Fibroblast of skin of scalp (primary cell): ENCODE results near the gene TMEM163.

Source experiments
- DNase-seq: peaks from one replicate; pipeline ENCODE4 v3.0.0-alpha.2; 2013

TMEM163 gene

GRCh38 chr2:134426721-134427120 lies 292.1 kb downstream of the TMEM163 start:
- no peak for DNase-seq

- DNase-seq: no peak
Measured at GRCh38 chr2:134425724-134426496, 292.9 kb downstream of the TMEM163 start.

DNA sequence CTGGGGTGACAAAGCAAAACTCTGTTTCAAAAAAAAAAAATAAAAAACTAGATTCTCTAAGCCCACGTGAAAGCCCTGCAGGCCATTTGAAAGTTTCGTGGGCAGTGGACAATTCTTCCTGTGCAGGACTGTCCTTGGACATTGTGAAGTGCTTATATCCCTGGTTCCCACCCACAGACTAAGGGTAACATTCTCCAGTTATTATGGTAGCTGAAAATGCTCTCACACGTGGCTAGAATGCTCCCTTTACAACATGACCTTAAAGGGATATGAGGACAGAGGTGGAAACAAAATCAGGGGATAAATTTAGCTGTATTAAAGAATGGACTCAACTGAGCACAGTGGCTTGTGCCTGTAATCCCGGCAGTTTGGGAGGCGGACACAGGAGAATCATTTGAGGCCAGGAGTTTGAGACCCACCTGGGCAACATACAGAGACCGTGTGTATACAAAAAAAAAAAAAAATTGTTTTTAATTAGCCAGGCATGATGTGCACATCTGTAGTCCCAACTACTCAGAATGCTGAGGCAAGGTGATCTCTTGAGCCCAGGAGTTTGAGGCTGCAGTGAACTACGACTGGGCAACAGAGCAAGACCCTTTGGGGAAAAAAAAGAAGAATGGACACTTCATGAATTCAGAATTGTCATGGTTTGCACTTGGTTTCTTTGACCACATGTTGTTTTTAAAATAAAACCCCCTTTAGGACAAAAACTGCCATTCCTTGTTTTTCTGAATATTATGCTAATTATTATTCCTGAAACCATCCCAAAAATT lies 297.1 kb downstream of the TMEM163 start:
- peak; percentile 12 for DNase-seq

GRCh38 chr2:134420920-134421319 lies 297.9 kb downstream of the TMEM163 start:
- DNase-seq: no peak

- no peak for DNase-seq
Measured at GRCh38 chr2:134420259-134420658, 298.5 kb downstream of the TMEM163 start.

DNA sequence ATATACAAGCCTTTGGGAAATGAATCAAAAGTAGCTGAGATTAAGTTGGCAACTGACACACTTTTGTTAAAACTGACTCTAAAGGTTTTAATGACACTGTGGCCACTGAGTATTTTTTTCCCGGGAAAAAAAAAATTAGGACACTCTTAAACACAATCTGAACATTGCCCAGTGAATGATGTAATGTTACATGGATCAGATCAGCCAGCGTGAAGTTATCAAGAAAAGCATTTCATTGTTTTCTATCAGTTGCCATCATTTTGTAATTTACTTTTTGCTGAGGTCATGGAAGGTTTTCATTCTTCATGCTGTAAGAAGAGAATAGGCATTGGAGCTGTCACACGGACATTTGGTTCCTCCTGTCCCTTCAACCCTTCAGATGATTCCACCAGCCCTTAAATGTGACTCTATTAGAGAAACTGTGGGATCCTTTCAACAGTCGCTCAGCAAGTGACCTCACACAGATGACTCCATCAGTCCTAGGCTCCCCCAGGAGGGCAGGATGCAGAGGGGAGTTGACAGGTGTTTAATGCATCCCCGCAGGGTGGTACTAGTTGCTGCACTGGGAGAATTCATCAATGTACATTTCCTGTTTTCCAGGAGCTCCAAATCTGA lies 300.7 kb downstream of the TMEM163 start:
- no peak for DNase-seq

DNA sequence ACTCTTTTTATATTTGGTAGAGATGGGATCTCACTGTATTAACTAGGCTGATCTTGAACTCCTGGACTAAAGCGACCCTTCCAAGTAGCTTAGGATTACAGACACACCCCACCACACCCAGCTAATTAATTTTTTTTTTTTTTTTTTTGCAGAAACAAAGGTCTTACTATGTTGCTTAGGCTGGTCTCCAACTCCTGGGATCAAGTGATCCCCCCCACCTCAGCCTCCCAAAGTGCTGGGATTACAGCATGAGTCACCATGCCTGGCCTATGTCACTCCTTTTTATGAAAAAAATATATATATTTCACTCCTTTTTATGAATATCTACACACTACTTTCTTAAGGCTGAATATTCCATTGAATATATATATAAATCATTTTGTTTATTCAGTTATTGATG lies 302.2 kb downstream of the TMEM163 start:
- no peak for DNase-seq

- DNase-seq: no peak
Measured at GRCh38 chr2:134416018-134416417, 302.8 kb downstream of the TMEM163 start.

- no peak for DNase-seq
Measured at GRCh38 chr2:134413912-134414311, 304.9 kb downstream of the TMEM163 start.

GRCh38 chr2:134413430-134413829 lies 305.4 kb downstream of the TMEM163 start:
- DNase-seq: no peak

DNA sequence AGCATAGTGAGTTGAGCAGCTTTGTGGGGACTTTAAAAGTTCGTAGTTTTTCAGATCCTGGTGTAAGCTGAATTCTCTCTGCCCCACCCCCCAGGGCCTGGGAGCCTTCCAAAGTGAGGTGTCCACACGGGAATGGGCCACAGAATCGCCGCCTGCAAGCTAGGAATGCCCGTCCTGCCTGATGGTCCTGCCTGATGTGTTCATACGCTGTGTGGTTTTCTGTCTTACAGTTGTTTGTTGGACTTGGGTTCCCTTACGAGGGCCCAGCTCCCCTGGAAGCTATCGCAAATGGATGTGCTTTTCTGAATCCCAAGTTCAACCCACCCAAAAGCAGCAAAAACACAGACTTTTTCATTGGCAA lies 306.2 kb downstream of the TMEM163 start:
- no peak for DNase-seq

- peak; percentile 85 for DNase-seq
Measured at GRCh38 chr2:134411828-134412638, 306.8 kb downstream of the TMEM163 start.

DNA sequence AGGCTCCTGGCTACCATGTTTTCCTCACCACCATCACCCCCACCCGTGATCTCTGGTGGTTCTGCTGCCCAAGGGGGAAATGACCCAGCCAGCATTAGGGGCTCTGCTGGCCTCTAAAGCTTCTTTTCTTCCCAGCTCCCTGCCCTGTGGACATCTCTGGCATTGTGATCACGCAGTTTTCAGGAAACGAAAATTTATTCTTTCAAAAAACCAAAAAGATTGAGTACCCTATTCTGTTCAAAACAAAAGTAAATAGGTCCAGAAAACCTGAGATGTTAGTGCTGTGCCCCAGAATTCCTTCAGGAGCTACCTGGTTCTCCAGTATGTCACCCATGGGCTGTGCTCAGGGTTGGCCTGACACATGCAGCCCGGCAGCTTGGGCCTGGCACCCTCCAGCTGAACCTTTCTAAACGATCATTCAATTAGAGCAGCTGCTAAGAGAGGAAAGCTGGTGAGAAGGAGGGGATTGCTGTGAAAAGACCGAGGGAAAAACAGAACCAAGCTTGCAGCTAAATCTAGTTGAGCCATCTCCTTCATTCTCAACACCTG lies 307.4 kb downstream of the TMEM163 start:
- no peak for DNase-seq

- peak; percentile 30 for DNase-seq
Measured at GRCh38 chr2:134410831-134411231, 308.0 kb downstream of the TMEM163 start.

GRCh38 chr2:134410006-134410405 lies 308.8 kb downstream of the TMEM163 start:
- no peak for DNase-seq

DNA sequence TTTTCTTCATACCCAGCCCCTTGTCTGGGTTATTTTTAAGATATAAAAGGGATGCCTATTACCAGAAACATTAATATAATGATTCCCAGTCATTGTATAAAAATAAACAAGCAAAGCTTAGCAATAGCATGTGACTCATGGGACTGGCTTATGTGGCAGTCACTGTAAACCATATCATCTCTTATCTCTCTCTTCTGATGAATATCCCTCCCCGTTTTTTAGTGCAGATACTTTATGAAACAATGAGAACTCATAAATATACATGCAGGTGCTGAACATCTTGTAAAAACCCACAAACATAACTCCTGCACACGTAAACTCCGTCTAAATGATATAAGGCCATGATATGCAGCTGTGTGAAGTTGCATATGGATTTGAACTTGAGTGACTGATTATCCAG lies 310.0 kb downstream of the TMEM163 start:
- DNase-seq: no peak

DNA sequence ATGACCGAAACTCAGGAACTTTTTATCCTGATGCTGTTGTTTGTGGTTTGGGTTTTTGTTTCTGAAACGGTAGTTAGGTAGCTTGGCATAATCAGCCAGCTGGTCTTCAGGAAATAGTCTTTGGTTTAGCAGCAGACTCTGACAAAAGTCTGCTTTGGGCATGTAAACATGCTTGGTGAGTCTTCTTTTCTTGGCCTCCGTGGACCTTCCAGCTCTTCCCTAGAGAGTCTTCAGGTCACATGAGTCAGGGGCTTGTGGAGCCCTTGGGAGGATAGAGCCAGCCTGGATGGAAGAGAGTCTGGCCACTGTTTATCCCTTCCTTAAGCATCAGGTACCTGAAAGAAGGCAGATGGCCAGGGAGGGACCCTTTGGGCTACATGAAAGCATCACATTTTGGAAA lies 310.4 kb downstream of the TMEM163 start:
- DNase-seq: peak; percentile 28

DNA sequence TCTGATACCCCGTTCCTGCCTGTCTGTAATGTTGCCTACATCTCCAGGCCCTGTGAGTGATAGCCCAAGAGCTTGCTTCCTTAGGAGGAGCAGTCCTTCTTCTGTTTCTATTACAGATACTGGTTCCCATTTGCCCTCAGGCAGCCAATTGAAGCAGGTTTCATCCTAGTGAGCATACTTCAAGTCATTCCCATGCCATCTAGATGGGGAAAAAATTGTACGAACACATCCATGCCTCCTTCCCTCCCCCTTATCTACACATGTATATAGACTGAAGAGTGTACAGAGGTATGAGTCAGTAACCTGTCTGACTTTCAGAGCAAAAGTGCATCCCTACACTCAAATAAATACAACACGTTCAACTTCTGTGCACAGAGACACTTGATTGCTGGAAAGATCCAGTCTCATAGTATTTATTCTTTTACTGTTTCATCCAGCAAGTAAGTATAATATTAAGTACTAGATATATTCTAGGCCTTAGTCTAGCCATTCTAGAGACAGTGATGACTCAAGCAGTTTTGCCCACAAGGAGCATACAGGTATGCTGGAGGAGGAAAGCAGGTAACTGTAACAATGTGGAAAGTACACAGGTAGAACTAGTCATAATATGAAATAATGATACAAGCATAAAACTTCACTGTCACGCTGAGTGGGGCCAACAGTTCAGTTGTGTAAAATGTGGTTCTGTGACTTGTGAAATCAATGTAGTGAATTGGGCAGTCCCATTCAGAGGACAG lies 311.5 kb downstream of the TMEM163 start:
- DNase-seq: no peak

DNA sequence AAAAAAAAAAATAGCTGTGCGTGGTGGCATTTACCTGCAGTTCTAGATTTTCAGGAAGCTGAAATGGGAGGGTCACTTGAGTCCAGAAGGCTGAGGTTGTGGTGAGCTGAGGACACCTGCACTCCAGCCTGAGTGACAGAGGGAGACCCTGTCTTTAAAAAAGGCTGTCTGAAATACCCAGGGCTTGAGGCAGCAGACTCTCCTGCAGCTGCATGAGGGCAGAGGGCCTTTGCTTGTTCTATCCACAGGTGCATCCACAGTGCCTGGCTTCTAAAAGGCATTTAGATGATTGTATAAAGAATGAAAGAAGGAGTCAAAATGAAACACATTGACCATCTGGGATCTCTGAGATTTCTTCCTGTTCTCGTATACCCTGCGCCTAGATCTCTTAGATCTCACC lies 312.1 kb downstream of the TMEM163 start:
- no peak for DNase-seq

DNA sequence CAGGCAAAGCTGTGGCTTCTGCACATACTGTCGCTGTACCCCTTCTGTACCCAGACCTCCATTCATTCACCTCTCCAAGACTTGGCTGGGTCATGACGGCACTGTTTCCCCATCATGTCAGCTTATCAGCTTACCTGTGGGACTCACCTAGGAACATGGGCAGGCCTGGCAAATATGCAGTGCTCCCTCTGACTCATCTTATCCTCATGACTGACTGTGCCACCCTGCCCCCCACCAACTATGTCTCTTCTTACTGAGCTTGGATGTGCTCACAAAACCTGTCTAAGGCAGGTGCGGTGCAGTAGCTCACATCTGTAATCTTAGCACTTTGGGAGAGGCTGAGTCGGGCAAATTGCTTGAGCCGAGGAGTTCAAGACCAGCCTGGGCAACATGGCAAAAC lies 312.5 kb downstream of the TMEM163 start:
- no peak for DNase-seq
